Embryonic facial prominence (tissue), 1 donor: Measurements from ENCODE around the gene UGDH.
"Not testable (repeated sequence)": the region's sequence is repeated elsewhere in the genome, so short reads cannot be mapped to it uniquely, and the experiment has no call there.

ENCODE experiments used
- DNase-seq: peaks from one replicate; pipeline ENCODE4 v3.0.0-alpha.2; 2016; ENCODE audit errors: extremely low spot score

UGDH gene

GRCh38 chr4:39529534-39529933 lies 2.3 kb upstream of the UGDH start:
- no peak for DNase-seq

DNA sequence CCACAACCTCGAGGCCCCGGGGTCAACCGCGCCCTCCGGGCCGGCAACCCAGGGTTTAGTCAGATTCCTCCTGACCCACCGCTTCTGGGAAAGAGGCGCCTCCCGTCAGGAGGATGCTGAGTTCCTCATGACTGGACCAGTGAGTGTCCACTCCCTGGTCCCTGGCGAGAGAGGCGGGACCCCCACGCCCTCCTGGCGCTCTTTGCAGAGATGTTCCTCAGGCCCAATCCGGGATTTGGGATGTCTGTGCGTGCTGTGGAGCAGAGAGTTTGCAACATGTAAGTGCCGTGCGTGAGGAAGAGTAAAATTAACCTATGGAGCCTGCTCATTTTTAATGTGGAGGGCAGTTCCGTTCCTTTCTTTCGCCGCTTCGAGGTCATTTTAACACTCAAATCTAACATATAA lies 824 bp upstream of the UGDH start:
- DNase-seq = no peak

DNA sequence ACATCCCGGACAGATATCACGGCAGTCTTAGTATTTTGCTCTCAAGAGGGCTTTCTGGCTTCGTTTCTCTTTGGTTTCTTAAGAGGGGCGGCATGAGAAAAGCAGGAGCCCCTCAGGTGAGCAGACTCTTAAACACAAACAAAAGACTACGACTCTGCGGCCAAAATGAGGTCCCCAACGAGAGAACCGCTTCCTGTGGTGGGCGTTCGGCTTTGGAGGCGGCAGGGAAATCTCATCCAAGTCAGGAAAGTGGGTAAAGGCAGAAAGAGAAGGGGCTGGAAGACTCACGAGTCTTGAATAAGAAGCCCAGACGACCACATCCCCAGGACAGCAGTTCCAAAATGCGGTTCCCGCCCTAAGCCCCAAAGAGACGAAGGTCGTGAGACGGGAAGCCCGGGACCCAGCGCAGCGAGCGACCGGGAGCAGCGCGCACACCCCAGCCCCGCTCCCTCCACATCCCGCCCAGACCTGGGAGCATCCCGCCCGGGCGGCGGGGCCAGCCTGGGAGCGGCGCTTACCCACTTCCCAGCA lies 409 bp downstream of the UGDH start:
- no peak for DNase-seq

DNA sequence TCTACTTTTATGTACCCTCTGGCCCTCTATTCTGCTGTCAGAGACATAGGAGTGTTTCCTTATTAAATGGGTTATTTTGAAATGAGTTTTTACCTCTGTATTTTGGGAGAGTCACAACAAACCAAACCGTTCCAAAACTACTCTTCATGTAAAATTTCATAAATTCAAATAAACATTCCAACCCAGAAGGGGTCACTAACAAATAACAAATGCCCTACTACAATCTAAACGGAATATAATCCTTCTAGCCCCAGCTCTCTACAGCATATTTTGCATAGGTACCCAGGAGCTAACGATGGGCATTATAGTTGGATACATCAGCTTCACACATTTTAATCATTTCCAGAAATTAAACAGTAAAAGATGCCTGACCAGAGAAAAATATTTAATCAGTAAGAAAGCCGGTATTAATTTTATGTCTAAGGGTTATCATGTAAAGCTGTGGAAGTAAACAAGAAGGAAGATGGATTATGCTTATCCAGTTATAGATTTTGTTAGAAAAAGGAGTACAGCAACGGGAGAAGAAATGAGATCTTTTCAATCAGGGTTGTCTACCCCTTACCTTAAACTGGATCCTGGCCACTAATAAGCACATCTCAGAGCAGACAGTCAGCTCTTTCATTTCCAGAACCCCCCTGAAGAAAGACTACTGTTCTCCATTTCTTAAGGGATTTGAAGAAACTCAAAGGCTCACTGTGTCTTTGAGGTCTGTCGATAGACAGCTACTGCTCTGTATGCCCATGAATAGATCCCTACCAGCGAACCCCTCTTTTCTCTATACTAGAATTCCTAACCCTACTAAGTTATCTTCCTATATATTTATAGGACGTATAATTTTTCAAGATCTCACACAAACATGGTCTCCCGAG lies 1.2 kb downstream of the UGDH start:
- no peak for DNase-seq

GRCh38 chr4:39524161-39524957 lies 2.9 kb downstream of the UGDH start:
- no peak for DNase-seq

GRCh38 chr4:39522068-39522467 lies 5.2 kb downstream of the UGDH start:
- no peak for DNase-seq

DNA sequence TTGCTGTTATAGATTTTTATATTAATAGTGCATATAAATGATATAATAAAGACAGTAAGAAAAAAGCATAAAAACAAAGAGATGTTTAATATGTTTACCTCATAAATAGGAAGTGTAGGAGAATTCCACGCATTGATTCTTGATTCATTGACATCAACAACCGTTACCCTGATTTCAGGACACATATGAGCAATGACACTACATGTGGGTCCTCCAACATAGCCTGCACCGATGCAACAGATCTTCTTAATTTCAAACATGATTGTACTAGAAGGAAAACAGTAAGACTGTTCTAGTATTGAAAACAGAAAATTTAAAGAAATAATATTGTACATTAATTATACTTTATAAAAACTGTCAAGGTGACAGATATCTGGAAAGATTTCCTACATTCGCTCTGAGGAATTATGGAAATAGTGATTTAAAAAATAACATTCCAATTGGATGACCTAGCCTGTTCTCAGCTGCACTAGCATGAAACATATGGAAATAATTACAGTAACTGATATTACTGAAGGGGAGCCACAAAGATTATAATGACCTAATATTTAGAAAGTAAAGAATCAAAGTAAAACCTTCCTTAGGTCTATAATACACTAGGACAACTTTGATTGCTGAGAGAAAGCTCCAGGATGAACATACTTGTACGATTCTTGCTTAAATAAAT lies 5.9 kb downstream of the UGDH start:
- peak; percentile 67 for DNase-seq

- DNase-seq = no peak
These were observed 8.8 kb downstream of the UGDH start for GRCh38 chr4:39518484-39518883.

DNA sequence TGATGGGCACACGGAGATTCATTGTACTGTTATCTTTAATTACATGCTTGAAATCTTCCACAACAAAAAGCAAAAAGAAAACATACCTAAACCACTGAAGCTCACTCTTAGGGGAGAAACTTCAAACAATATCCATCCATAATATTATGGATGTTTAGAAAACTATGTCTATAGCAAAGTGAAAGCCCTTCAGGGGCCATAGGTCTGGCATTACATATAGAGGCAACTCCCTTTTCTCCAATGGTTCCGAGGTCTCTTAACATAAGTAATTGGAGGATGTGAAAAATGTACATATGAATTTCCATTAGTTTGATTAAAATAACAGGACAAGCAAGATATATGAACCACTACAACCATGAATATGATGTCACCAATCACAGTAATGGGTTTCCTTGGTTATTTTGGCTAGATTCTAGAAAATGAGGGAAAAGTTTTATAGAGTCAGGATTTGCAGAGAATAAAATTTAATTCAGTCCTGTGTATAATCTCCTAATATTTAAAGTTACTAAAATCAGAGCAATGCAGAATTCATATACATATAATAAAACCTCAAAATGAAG lies 10.8 kb downstream of the UGDH start:
- no peak for DNase-seq

DNA sequence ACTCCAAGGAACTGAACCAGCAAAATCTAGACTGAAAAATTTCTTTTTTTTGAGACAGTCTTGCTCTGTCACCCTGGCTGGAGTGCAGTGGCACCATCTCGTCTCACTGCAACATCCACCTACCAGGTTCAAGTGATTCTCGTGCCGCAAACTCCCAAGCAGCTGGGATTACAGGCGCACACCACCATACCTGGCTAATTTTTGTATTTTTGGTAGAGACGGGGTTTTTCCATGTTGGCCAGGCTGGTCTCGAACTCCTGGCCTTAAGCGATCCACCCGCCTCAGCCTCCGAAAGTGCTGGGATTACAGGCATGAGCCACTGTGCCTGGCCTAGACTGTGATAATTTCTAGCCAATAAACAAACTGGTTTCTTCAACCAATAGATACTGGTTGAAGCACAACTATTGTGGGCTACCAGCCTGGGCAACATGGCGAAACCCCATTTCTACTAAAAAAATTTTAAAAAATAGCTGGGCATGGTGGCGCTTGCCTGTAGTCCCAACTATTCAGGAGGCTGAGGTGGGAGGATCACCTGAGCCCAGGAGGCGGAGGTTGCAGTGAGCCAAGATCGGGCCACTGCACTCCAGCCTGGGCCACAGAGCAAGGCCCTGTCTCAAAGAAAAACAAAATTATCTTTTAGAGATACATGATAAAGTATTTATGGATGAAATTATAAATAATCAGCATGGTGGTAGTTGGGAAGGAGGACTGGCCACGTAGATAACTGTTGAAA lies 11.4 kb downstream of the UGDH start:
- DNase-seq = not testable (repeated sequence)

- no peak for DNase-seq
These were observed 12.3 kb downstream of the UGDH start for GRCh38 chr4:39514888-39515401.

- DNase-seq = not testable (repeated sequence)
These were observed 13.0 kb downstream of the UGDH start for GRCh38 chr4:39514266-39514665.

DNA sequence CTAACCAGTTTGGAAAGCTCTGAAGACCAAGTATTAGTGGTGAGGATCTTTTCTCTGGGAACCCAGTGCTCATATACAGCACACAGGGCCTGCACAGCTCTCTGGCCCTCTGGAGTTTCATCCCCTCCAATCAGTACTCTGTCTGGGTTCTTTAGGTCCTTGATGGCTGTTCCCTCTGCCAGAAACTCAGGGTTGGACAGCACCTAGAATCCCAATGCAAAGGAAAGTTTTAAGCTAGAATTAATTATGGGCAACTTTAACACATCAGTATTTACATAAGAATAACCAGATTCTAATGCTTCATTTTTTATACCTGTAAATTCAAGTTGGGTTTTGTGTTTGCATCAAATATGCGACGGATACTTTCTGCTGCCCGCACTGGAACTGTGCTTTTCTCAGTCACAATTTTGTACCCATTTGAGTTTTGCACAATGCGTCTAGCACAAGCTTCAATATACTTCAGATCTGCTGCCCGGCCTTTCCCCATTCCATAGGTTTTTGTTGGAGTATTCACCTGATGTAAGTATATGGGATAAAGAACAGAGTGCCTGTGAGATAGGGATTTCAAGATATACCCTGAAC lies 16.8 kb downstream of the UGDH start:
- no peak for DNase-seq

- DNase-seq = no peak
These were observed 21.7 kb downstream of the UGDH start for GRCh38 chr4:39505581-39505980.

- DNase-seq = no peak
These were observed 22.7 kb downstream of the UGDH start for GRCh38 chr4:39504538-39504937.

GRCh38 chr4:39502664-39503035 lies 24.6 kb downstream of the UGDH start:
- DNase-seq = not testable (repeated sequence)

GRCh38 chr4:39502019-39502663 lies 25.1 kb downstream of the UGDH start:
- no peak for DNase-seq

- DNase-seq = no peak
These were observed 28.6 kb downstream of the UGDH start for GRCh38 chr4:39498727-39499020.

DNA sequence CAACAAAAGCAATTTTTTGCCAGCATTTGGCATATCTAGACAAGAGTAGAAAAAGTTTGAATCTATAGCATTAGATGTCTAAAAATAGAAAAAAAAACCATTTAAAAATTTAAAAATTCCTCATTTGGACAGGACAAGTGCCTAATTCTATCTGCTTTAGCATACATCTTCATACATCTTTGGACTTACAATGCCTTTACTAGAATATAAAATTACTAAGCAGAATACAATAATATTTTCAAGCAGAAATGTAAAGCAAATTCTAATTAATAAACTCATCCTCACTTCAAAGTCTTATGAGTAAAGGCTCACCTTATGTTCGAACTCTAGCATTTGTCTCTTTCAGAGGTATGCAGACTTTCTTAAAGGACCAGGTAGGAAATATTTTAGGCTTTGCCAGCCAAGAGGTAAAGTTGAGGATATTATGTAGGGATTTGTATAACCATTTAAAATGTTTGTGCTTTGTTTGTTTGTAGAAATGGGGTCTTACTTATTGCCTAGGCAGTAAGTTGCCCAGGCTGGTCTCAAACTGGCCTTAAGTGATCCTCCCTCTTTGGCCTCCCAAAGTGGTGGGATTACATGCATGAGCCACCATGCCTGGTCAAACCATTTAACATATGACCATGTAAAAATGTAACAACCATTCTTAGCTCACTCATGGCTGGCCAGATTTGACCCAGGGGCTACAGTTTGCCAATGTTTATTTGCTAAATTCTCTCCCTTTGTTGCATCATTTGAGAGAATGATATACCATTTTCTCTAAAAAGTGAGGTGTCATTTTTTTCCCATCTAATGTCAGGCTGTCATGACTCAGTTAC lies 29.1 kb downstream of the UGDH start:
- no peak for DNase-seq
